SU-DHL-6 (cell line): ENCODE data around the gene CLIC5.

Experiments
- H2AFZ ChIP-seq: fragments of 200-600 bp; sonication (generic); 2 replicates; pipeline ENCODE4 v1.6.1; 2014; ENCODE audit warnings: low read depth, mild to moderate bottlenecking, moderate library complexity, mixed read lengths, antibody characterized with exemption, low read length; ENCODE audit not compliant: severe bottlenecking
- H3F3A ChIP-seq: fragments of 200-600 bp; shearing (Covaris generic); 2 replicates; pipeline ENCODE4 v1.6.0; 2016; ENCODE audit warnings: antibody characterized with exemption, mild to moderate bottlenecking; ENCODE audit not compliant: insufficient read depth
- H3K27ac ChIP-seq: fragments of 200-600 bp; sonication (generic); 2 replicates; pipeline ENCODE4 v1.5.1; 2016; ENCODE audit warnings: low read depth, mild to moderate bottlenecking, low read length, moderate library complexity, mixed read lengths
- H3K27me3 ChIP-seq: fragments of 200-600 bp; sonication (generic), shearing (Covaris generic); 2 replicates; pipeline ENCODE4 v1.6.0; 2014; ENCODE audit warnings: mild to moderate bottlenecking, low read length
- H3K36me3 ChIP-seq: fragments of 200-600 bp; sonication (generic); 2 replicates; pipeline ENCODE4 v1.6.1; 2014; ENCODE audit warnings: mild to moderate bottlenecking, low read length, mixed read lengths
- H3K4me2 ChIP-seq: fragments of 300-600, 200-600 bp; shearing (Covaris generic), sonication (generic); 2 replicates; pipeline ENCODE4 v1.6.0; 2014; ENCODE audit warnings: low read length, low read depth, mild to moderate bottlenecking; ENCODE audit not compliant: poor library complexity, severe bottlenecking
- H3K4me3 ChIP-seq: fragments of 200-600 bp; sonication (generic); 2 replicates; pipeline ENCODE4 v1.5.1; 2014; ENCODE audit warnings: antibody characterized with exemption, low read length, mild to moderate bottlenecking, mixed read lengths; ENCODE audit not compliant: insufficient read depth, poor library complexity, severe bottlenecking
- H3K79me2 ChIP-seq: fragments of 200-600 bp; sonication (generic); 2 replicates; pipeline ENCODE4 v1.6.1; 2014; ENCODE audit warnings: mild to moderate bottlenecking, low read length, moderate library complexity; ENCODE audit not compliant: insufficient read depth
- H3K9ac ChIP-seq: fragments of 200-600 bp; sonication (generic); 2 replicates; pipeline ENCODE4 v1.7.0; 2014; ENCODE audit warnings: mild to moderate bottlenecking, low read length
- H3K9me2 ChIP-seq: fragments of 200-600 bp; sonication (generic); replicated peaks from 2 replicates; pipeline ENCODE4 v1.6.1; 2014; ENCODE audit warnings: low read length; ENCODE audit not compliant: insufficient read depth
- H3K9me3 ChIP-seq: fragments of 200-600 bp; sonication (generic); 2 replicates; pipeline ENCODE4 v1.6.1; 2014; ENCODE audit warnings: low read length, mixed read lengths; ENCODE audit not compliant: insufficient read depth
- H4K20me1 ChIP-seq: fragments of 200-600 bp; sonication (generic); 2 replicates; pipeline ENCODE4 v1.6.1; 2014; ENCODE audit warnings: low read depth, mild to moderate bottlenecking, antibody characterized with exemption, low read length, moderate library complexity, mixed read lengths
- EZH2phosphoT487 ChIP-seq: fragments of 200-600 bp; sonication (generic), shearing (Covaris generic); conservative IDR thresholded peaks from 2 replicates; pipeline ENCODE4 v1.6.1; 2018; ENCODE audit warnings: mild to moderate bottlenecking, antibody characterized with exemption, low read length, moderate library complexity, mixed read lengths
- TF ChIP-seq, protein P1 (sequence below): fragments of 200-600 bp; sonication (generic); IDR thresholded peaks from one replicate; pipeline ENCODE4 v1.5.1; 2017; ENCODE audit warnings: antibody characterized with exemption, mild to moderate bottlenecking, low read length, moderate library complexity; ENCODE audit not compliant: insufficient read depth, poor library complexity, severe bottlenecking

The CLIC5 gene

DNA sequence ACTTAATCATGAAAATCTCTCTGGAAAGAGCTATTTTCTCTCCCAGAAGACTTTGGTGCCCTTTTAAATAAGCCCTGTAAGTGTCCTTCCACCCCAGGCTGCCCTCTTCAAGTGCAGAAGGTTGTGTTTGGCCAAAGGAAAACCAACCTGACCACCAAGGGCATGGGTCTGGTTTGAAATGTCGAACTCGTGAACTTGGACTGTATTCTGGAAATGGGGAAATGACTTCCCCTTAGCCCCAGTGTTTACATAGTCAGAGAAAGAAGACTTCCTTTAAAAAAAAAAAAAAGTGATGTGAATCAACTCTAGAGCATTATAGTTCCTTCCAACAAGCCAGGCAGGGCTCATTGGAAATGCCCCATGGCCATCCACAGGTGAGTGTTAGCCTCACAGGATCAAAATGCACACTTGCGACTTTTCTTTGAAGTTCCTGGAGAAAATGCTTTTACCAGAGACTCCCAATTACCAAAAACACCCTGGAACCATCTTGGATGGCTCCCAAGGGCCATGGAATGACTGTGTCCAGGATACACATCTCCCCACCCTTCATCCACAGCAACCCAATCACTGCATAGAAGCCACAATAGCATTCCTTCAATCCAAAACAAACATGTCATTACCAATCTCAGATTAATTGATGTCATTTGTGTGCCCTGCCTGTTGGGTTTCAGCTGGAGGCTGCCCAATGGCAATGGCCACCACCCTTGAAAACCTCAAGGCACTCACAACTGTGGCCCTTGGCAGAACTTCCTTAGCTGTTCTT is 133.8 kb downstream of the CLIC5 start:
- Histone ChIP-seq H3K9ac (no peak overlapping the region), H3K9me2 (no peaks in the 10 kb centered on the region), H2AFZ (no peak overlapping the region), H3K9me3 (no peaks in the 10 kb centered on the region), H3K36me3 (no peaks in the 10 kb centered on the region), H3F3A (no peaks in the 10 kb centered on the region), H3K27me3 (no peaks in the 10 kb centered on the region), H3K27ac (no peak overlapping the region), H3K4me3 (no peak overlapping the region), H3K79me2 (no peaks in the 10 kb centered on the region), H4K20me1 (no peaks in the 10 kb centered on the region), H3K4me2 (no peak overlapping the region)
- TF ChIP-seq, protein P1, sequence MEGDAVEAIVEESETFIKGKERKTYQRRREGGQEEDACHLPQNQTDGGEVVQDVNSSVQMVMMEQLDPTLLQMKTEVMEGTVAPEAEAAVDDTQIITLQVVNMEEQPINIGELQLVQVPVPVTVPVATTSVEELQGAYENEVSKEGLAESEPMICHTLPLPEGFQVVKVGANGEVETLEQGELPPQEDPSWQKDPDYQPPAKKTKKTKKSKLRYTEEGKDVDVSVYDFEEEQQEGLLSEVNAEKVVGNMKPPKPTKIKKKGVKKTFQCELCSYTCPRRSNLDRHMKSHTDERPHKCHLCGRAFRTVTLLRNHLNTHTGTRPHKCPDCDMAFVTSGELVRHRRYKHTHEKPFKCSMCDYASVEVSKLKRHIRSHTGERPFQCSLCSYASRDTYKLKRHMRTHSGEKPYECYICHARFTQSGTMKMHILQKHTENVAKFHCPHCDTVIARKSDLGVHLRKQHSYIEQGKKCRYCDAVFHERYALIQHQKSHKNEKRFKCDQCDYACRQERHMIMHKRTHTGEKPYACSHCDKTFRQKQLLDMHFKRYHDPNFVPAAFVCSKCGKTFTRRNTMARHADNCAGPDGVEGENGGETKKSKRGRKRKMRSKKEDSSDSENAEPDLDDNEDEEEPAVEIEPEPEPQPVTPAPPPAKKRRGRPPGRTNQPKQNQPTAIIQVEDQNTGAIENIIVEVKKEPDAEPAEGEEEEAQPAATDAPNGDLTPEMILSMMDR = no peak
- no peak for TF ChIP-seq EZH2phosphoT487

- Histone ChIP-seq H3K27me3 (no peaks in the 10 kb centered on the region), H3K9me2 (no peaks in the 10 kb centered on the region), H3K79me2 (no peaks in the 10 kb centered on the region), H3K9me3 (no peaks in the 10 kb centered on the region), H3K9ac (no peak overlapping the region), H3K4me2 (no peak overlapping the region), H3K36me3 (no peaks in the 10 kb centered on the region), H3F3A (no peaks in the 10 kb centered on the region), H3K4me3 (no peak overlapping the region), H4K20me1 (no peaks in the 10 kb centered on the region), H3K27ac (no peak overlapping the region), H2AFZ (no peak overlapping the region)
- no peak for TF ChIP-seq EZH2phosphoT487
- TF ChIP-seq, protein P1 = no peak
Measured at GRCh38 chr6:45880676-45881075, 135.0 kb downstream of the CLIC5 start.

GRCh38 chr6:45880159-45880558 is 135.5 kb downstream of the CLIC5 start:
- H3K9me3 ChIP-seq = no peaks in the 10 kb centered on the region
- no peaks in the 10 kb centered on the region for H3K27me3 ChIP-seq
- no peak overlapping the region for H2AFZ ChIP-seq
- H3K4me3 ChIP-seq = no peak overlapping the region
- H3K9me2 ChIP-seq = no peaks in the 10 kb centered on the region
- no peak overlapping the region for H3K4me2 ChIP-seq
- TF ChIP-seq EZH2phosphoT487 = no peak
- TF ChIP-seq, protein P1 = no peak
- no peaks in the 10 kb centered on the region for H3K36me3 ChIP-seq
- H3K9ac ChIP-seq = no peak overlapping the region
- no peaks in the 10 kb centered on the region for H4K20me1 ChIP-seq
- H3K27ac ChIP-seq = no peak overlapping the region
- no peaks in the 10 kb centered on the region for H3F3A ChIP-seq
- H3K79me2 ChIP-seq = no peaks in the 10 kb centered on the region
